Measurements from ENCODE around the gene PI4KB. TPM values are rescaled to one million over a fixed set of nuclear protein-coding genes. Genes with fewer than 3 reads are reported as not detected.
A peak's percentile ranks its signal among the peaks of the same experiment; 100 is the strongest.

The PI4KB gene
- polyA plus RNA-seq, 1 of the 3 experiments (the other 2 are of a cell fraction): 62.9 TPM

DNA sequence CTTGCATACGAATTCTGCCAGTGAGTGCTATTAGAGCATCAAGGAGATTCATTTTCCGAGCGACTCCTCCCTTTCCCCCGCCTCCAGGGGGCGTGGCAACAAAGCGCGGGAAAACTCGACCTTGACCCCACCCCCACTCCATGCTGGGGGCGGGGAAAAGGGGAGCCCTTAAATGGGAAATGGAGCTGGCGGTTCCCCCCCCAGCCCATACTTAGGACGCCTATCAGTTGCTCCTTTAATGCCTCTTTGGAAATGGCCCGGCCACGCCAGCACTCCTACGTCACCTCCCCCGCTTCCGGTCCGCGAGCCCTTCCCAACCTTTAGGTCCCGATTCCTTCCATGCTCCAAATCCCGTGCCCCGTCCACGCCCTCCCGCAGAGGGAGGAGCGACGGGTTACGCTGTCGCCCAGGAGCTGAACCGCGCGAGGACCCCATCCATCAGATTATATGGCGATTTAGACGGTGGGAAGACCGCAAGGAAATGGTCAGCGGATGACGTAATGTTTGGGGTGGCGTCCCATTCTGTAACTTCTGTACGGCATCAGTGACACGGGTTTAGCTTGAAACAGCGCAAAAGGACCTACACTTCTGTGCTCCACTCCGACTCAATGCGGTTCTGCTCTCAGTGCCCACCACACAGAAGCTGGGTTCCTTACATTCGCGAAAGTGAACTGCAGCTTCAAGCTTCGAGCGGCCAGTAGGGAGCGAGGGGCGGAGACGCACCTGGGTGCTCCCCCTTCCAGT lies 45.8 kb downstream of the PI4KB start (continued):
- TF ChIP-seq GABPA (IDR thresholded peaks at IDR 0.05; ENCODE audit: low read depth) (peak; percentile 71), MEF2A (IDR thresholded peaks at IDR 0.05; ENCODE audit: borderline replicate concordance, low read depth) (no peak), RFX5 (IDR thresholded peaks at IDR 0.05; ENCODE audit: low read length) (peak; percentile 72; the same call in 1 of the 2 replicates), SIN3A (IDR thresholded peaks at IDR 0.05; ENCODE audit: borderline replicate concordance, low read depth, low read length) (0 out of 2 replicates have a peak, but pooled peaks have one; percentile 48), EZH2phosphoT487 (IDR thresholded peaks at IDR 0.05; ENCODE audit: borderline replicate concordance, low read depth) (no peak), POLR2AphosphoS5 (IDR thresholded peaks at IDR 0.05; ENCODE audit: low read depth, low read length) (peak; percentile 37), RAD21 (IDR thresholded peaks at IDR 0.05; ENCODE audit: low read length) (no peak), FOSL2 (IDR thresholded peaks at IDR 0.05; ENCODE audit: borderline replicate concordance, low read depth) (no peak), YY1 (IDR thresholded peaks at IDR 0.05; ENCODE audit: low read depth) (peak; percentile 55; the same call in 1 of the 2 replicates), SMC3 (IDR thresholded peaks at IDR 0.05; ENCODE audit: low read depth, low read length) (peak; percentile 5; the same call in 1 of the 2 replicates), JUND (IDR thresholded peaks at IDR 0.05) (0 out of 2 replicates have a peak, but pooled peaks have one; percentile 7)
- TF ChIP-seq, protein P1, sequence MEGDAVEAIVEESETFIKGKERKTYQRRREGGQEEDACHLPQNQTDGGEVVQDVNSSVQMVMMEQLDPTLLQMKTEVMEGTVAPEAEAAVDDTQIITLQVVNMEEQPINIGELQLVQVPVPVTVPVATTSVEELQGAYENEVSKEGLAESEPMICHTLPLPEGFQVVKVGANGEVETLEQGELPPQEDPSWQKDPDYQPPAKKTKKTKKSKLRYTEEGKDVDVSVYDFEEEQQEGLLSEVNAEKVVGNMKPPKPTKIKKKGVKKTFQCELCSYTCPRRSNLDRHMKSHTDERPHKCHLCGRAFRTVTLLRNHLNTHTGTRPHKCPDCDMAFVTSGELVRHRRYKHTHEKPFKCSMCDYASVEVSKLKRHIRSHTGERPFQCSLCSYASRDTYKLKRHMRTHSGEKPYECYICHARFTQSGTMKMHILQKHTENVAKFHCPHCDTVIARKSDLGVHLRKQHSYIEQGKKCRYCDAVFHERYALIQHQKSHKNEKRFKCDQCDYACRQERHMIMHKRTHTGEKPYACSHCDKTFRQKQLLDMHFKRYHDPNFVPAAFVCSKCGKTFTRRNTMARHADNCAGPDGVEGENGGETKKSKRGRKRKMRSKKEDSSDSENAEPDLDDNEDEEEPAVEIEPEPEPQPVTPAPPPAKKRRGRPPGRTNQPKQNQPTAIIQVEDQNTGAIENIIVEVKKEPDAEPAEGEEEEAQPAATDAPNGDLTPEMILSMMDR (IDR thresholded peaks at IDR 0.05): no peak; the same call in 1 of the 2 replicates
- TF ChIP-seq, protein P2, sequence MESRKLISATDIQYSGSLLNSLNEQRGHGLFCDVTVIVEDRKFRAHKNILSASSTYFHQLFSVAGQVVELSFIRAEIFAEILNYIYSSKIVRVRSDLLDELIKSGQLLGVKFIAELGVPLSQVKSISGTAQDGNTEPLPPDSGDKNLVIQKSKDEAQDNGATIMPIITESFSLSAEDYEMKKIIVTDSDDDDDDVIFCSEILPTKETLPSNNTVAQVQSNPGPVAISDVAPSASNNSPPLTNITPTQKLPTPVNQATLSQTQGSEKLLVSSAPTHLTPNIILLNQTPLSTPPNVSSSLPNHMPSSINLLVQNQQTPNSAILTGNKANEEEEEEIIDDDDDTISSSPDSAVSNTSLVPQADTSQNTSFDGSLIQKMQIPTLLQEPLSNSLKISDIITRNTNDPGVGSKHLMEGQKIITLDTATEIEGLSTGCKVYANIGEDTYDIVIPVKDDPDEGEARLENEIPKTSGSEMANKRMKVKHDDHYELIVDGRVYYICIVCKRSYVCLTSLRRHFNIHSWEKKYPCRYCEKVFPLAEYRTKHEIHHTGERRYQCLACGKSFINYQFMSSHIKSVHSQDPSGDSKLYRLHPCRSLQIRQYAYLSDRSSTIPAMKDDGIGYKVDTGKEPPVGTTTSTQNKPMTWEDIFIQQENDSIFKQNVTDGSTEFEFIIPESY (IDR thresholded peaks at IDR 0.05; ENCODE audit: borderline replicate concordance, low read depth): no peak
- TF ChIP-seq, protein P3, sequence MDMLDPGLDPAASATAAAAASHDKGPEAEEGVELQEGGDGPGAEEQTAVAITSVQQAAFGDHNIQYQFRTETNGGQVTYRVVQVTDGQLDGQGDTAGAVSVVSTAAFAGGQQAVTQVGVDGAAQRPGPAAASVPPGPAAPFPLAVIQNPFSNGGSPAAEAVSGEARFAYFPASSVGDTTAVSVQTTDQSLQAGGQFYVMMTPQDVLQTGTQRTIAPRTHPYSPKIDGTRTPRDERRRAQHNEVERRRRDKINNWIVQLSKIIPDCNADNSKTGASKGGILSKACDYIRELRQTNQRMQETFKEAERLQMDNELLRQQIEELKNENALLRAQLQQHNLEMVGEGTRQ (IDR thresholded peaks at IDR 0.05; ENCODE audit: borderline replicate concordance, low read depth, low read length): no peak

DNA sequence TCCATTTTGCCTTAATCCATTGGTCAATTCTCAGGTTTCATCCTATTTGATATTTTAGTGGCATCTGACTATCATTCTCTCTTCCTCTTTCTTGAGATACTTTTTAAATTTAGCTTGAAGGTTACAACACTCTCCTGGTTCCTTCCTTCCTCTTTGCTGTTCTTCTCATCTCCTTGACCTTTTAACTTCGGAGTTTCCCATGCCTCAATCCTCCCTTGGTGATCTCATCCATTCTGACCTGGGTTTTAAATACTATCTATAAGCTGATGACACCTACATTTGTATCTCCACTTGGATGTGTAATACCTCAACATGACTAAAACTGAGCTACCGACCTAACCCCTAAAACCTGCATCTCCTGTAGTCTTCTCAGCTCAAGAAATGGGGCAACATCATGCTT lies 50.0 kb downstream of the PI4KB start:
- Histone ChIP-seq H3K4me2 (no peak overlapping the region), H3K79me2 (ENCODE audit: insufficient read depth) (no peaks in the 10 kb centered on the region), H3K9me2 (no peaks in the 10 kb centered on the region), H3K9ac (no peak overlapping the region), H3K4me3 (ENCODE audit: low read depth in 2 of 2, low read length in 1 of 2) (no peak overlapping the region), H3K27ac (ENCODE audit: low read depth in 2 of 2, low read length in 1 of 2) (no peak overlapping the region), H3K36me3 (replicated peaks in 1 of 2; ENCODE audit: control insufficient read depth in 1 of 2, insufficient read depth in 2 of 2, low read length in 1 of 2) (peaks cover 0 to 7% of the 10 kb centered on the region in 2 experiments), H4K20me1 (ENCODE audit: insufficient read depth) (no peaks in the 10 kb centered on the region), H3K27me3 (ENCODE audit: insufficient read depth) (no peaks in the 10 kb centered on the region), H3K4me1 (ENCODE audit: control insufficient read depth in 1 of 2, insufficient read depth in 2 of 2, low read depth in 1 of 2, low read length in 1 of 2) (no peaks in the 10 kb centered on the region; a peak in 1 of 4 replicates), H3F3A (replicated peaks; ENCODE audit: insufficient read depth) (peaks cover 8% of the 10 kb centered on the region), H3K9me3 (no peaks in the 10 kb centered on the region), H2AFZ (ENCODE audit: low read depth) (no peak overlapping the region)
- TF ChIP-seq, protein P4, sequence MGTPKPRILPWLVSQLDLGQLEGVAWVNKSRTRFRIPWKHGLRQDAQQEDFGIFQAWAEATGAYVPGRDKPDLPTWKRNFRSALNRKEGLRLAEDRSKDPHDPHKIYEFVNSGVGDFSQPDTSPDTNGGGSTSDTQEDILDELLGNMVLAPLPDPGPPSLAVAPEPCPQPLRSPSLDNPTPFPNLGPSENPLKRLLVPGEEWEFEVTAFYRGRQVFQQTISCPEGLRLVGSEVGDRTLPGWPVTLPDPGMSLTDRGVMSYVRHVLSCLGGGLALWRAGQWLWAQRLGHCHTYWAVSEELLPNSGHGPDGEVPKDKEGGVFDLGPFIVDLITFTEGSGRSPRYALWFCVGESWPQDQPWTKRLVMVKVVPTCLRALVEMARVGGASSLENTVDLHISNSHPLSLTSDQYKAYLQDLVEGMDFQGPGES (IDR thresholded peaks at IDR 0.05; ENCODE audit: low read depth, low read length): no peak
- TF ChIP-seq, protein P1 (IDR thresholded peaks at IDR 0.05): no peak
- TF ChIP-seq NFIC (IDR thresholded peaks at IDR 0.05; ENCODE audit: borderline replicate concordance) (no peak), TEAD4 (IDR thresholded peaks at IDR 0.05; ENCODE audit: borderline replicate concordance, insufficient read depth) (no peak), RCOR1 (IDR thresholded peaks at IDR 0.05; ENCODE audit: low read length) (no peak), RXRA (IDR thresholded peaks at IDR 0.05; ENCODE audit: borderline replicate concordance, low read depth) (no peak), SMC3 (IDR thresholded peaks at IDR 0.05; ENCODE audit: low read depth, low read length) (no peak), MEF2A (IDR thresholded peaks at IDR 0.05; ENCODE audit: borderline replicate concordance, low read depth) (no peak), YY1 (IDR thresholded peaks at IDR 0.05; ENCODE audit: low read depth) (no peak), TCF12 (IDR thresholded peaks at IDR 0.05) (no peak)
- TF ChIP-seq, protein P5, sequence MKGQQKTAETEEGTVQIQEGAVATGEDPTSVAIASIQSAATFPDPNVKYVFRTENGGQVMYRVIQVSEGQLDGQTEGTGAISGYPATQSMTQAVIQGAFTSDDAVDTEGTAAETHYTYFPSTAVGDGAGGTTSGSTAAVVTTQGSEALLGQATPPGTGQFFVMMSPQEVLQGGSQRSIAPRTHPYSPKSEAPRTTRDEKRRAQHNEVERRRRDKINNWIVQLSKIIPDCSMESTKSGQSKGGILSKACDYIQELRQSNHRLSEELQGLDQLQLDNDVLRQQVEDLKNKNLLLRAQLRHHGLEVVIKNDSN (IDR thresholded peaks at IDR 0.05; ENCODE audit: borderline replicate concordance, low read depth): no peak
- WGBS (ENCODE audit: low lambda C conversion rate): 50% methylated on average over 2 of the region's 2 CpGs
- DNase-seq: no peak
- POLR2A ChIA-PET: no interaction called here
- CTCF ChIA-PET: interaction anchor here (0.8 to 1.2 kb wide), 2 partner anchors 25 to 63 kb away, joined by 3 to 5 read pairs; no protein-coding TSS in a partner anchor
